HG02798 (cell line): ENCODE results near the gene INPP5D.

Source experiments
- ATAC-seq: cut with Tn5 transposase; IDR thresholded peaks from one replicate; pipeline ENCODE4 v1.9.1; 2021; ENCODE audit warnings: mild to moderate bottlenecking; ENCODE audit not compliant: unreplicated experiment, poor library complexity

The INPP5D gene

GRCh38 chr2:233221378-233222063 is 161.4 kb downstream of the INPP5D start:
- no peak for ATAC-seq

DNA sequence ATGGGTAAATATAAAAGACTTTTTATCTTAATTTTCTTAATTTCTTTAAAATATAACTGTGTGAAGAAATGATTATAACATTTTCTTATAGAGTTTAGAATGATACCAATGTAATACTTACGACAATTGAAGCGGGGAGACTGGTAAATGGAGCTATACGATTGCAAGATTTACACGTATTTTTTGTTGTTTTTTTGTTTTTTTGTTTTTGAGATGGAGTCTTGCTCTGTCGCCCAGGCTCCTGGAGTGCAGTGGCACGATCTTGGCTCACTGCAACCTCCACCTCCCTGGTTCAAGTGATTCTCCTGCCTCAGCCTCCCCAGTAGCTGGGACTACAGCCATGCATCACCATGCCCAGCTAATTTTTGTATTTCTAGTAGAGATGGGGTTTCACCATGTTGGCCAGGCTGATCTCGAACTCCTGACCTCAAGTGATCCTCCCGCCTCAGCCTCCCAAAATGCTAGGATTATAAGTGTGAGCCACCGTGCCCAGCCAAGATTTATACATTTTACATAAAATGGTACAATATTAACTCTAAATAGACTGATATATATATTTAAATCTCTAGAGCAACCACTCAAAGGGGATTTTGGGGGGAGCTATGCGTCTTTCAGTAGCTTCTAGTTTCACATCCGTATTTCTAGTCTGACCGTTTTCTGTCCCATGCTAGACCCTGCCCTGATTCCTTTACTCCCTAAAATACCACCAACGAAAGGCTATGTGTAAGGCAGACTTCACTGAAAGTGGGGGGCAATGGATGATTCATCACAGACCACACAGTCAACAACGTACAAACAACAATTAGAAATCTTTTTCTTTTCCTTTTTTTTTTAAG is 163.1 kb downstream of the INPP5D start:
- ATAC-seq, result peak; percentile 76

DNA sequence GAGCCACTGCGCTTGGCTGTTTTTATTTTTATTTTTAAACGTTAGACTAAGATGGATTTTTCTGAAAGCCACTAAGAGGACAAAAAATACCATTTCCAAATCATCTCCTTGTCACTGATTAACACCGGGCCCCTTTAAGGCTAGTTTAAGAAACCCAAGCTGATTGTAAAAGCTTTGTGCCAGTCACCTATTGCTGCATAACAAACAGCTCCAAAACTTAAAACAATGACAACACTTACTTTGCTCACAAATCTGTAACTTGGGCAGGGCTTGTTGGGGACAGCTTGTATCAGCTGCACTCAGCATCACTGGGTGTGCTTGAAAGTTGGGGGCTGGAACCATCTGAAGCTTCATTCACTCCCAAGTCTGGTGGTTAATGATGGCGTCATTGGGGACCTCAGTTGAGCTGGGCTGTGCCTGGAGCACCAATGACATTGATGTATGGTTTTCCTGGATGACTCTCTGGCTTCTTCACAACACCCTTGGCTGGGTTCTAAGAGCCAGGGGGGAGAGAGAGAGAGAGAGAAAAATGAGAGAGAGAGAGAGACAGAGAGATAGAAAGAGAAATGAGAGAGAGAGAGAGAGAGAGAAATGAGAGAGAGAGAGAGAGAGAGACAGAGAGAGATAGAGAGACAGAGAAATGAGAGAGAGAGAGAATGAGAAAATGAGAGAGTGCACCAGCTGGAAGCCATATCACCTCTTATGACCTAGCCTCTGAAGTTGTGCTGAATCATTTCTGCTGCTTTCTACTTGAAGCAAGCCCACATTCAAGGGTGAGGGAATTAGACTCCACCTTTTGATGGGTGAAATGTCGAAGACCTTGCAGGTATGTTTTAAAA is 165.3 kb downstream of the INPP5D start:
- ATAC-seq, result no peak

DNA sequence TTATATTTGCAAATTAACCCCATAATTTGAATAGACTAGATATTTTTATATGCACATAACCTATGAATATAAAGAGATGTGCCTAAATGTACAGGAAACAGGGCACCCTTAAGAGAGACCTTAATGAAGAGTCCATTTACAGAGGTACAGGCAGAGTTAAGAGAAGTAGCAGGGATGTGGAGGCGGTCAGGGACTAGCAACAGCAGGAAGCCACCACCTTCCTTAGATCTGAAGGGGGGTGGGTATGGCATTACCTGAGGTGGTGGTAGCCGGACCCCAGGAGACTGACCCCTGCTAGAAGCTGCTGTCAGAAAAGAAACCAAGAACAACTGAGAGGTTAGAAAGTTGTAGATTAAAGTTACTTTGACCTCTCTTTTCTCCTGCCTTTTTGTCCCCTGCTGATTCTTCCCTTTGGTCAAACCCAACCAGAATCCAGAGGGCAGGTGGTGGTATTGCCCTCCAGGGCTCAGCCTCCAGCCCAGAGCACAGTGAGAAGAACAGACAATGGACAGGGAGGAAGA is 166.4 kb downstream of the INPP5D start:
- ATAC-seq, result no peak

DNA sequence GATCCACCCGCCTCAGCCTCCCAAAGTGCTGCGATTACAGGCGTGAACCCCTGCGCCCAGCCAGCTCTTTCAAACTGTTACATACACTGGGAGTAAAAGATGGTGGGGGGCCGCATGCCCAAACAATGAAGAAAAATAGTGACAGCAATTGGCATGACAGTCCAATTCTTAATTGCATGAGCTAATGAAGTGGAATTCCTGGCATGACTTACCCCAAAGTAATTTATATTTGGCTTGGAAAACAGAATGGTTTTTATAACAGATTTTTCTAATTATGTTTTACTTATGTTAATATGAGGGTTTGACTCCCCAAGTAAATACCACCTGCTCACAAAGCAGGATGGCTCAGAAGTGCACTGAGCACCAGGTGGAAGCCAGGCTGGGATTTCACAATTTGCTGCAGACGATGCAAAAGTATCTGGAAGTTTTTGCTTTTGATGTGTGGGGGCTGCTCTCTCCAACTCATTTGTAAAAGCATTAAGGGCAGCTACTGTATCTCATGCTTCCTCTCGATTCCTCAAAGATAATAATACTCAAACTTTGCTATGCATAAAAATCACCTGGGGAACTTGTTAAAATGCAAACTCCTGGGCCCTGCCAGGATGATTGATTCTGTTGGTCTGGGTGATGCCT is 167.3 kb downstream of the INPP5D start:
- no peak for ATAC-seq

GRCh38 chr2:233228376-233228775 is 168.2 kb downstream of the INPP5D start:
- no peak for ATAC-seq

GRCh38 chr2:233233618-233234230 is 173.6 kb downstream of the INPP5D start:
- ATAC-seq, result no peak

DNA sequence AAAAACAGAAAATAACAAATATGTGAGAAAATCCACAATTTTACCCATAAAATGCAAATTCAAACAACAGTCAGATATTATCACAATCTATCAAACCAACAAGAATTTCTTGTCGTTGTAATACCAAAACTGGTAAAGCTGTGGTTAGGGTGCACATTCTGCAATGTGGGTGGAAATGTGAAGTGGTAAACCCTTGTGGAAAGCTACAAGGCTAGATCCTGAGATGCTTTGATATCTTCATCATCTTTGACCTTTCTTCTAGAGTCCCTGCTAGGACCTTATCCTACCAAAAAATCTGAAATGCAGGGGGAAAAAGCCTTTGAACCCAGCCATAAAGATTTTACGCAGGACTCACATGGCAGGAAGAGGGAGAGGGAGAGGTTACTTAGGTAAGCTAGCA is 174.1 kb downstream of the INPP5D start:
- ATAC-seq, result no peak

DNA sequence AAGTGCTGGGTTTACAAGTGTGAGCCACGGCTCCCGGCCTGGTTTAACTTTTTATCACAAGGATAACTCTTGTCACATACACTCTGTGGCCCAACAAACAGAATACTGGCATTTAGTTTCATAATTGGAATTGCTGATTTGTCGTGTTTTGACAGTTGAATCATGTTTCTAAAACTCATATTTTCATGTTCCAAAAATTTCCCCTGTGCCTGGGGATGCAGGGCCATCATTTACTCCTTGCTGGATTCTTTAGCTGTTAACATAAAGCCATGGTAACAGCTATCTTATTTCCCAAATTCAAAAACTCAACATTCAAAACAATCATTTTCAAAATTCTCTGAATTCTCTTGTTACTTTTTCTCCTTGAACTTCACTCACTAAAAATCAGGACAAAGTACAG is 174.9 kb downstream of the INPP5D start:
- no peak for ATAC-seq

- no peak for ATAC-seq
Observed at GRCh38 chr2:233235977-233236376, 175.8 kb downstream of the INPP5D start.

DNA sequence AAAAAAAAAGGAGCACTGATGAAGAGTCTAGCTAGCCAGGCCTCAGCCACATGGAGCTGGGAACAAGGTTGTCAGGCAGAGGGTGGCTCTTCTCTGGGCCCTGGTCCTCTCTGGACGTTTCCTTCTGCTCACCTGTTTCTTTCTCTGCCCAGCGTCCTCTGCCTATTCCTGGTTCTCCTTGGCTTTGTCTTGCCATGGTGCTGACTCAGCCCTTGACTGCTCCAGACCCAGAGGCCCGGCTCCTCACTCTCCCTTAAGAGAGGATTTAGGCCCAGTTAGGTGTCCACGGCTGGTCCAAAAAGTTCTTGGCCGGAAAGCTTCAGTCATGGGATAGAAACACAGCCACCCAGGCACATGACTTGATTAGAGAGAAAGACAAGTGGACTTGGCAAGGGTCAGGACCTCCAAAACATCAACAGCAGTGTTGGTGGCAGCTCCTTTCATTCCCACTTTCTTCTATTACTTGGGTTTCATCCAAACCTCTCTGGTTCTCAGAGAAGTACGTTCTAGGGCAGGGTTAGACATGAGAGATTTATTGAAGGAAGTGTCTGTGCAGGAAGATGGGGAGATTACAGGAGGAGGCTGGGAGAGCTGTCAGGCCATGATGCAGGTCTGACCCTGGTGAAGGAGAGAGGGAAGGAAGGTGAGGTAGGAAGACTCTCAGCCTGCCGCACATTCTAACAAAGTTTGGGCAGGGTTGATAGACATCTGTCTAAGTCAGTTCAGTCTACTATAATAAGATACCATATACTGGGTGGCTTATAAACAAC is 176.9 kb downstream of the INPP5D start:
- no peak for ATAC-seq

GRCh38 chr2:233240897-233241296 is 180.8 kb downstream of the INPP5D start:
- ATAC-seq, result no peak

DNA sequence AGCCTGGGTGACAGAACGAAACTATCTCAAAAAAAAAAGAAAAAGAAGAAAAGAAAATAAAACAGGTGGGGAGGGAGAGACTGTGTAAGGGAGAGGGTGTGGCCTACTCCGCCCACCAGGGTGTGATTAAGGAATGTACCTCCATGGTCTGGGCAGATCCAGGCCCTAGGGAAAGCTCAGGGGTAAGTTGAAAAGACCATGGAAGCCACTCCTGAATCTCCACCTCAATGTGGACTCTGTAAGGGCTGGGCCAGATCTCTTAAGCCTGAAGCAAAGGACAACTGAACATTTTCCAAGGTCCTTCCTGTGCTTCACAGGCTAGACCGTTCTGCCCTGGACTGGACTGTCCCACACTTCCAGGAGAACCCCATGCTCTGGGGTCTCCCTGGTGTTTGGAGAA is 181.7 kb downstream of the INPP5D start:
- ATAC-seq, result no peak

DNA sequence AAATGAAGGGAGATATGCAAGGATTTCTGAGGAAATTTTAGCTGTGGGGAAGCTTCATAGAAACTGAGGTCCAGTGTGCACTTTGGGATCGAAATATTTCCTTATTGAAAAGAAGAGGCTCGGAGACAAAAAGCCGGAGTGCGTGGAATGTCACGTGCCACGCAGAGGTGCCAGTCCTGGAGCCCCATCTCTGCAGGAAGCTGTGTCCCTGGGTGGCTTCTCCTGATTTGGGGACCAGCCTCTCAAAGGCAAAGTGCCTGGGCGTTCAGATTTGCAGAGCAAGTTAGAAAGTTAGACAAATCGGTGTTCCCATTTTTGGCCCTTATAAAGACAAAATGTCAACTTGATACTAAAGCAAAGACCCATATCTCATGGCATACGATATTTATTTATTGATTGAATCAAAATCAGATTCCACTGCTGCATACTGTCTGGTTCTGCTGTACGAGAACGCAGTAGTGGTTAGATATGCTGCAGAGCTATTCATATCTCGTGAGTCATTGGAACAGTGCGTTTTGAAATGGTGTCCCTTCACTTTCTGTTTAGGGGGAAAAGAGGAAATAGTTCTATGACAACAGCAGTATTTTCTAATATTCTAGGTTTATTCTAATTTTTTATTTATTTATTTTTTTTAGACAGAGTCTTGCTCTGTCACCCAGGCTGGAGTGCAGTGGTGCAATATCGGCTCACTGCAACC is 182.2 kb downstream of the INPP5D start:
- no peak for ATAC-seq

GRCh38 chr2:233243348-233243747 is 183.2 kb downstream of the INPP5D start:
- ATAC-seq, result no peak

- ATAC-seq, result no peak
Observed at GRCh38 chr2:233244818-233245217, 184.7 kb downstream of the INPP5D start.

DNA sequence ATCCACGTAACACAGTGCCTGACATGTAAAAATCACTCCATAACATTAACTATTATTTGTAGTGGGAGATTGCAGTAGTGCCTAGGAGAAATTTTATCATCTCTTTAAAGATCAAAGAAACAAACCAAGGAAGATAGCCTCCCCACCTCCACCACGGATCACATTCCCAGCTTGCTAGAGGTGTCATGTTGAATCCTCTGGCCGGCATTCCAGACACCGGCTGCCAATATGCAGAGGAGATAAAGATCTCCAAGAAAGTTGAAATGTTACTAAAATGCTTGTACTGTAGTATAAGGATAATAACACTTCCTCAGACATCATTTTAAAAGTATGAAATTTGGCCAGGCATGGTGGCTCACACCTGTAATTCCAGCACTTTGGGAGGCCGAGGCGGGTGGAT is 185.3 kb downstream of the INPP5D start:
- ATAC-seq, result no peak

- no peak for ATAC-seq
Observed at GRCh38 chr2:233247116-233247515, 187.0 kb downstream of the INPP5D start.

GRCh38 chr2:233247744-233248143 is 187.6 kb downstream of the INPP5D start:
- ATAC-seq, result no peak
